ENCODE measurements around the gene WFIKKN1. TPM values are rescaled to one million over a fixed set of nuclear protein-coding genes. Genes with fewer than 3 reads are reported as not detected.
A peak's percentile ranks its signal among the peaks of the same experiment; 100 is the strongest.

Gene WFIKKN1
- polyA plus RNA-seq, 1 donor: 0.76 TPM

GRCh38 chr16:657487-657886 lies 26.7 kb downstream of the WFIKKN1 start:
- DNase-seq (ENCODE audit: low read depth): no peak

GRCh38 chr16:658679-659571 lies 28.1 kb downstream of the WFIKKN1 start:
- DNase-seq (ENCODE audit: low read depth): no peak

GRCh38 chr16:659618-660017 lies 28.8 kb downstream of the WFIKKN1 start:
- DNase-seq (ENCODE audit: low read depth): no peak

- DNase-seq (ENCODE audit: low read depth): no peak
Measured at GRCh38 chr16:660132-660458, 29.3 kb downstream of the WFIKKN1 start.

- DNase-seq (ENCODE audit: low read depth): peak; percentile 36
Measured at GRCh38 chr16:660459-661183, 29.8 kb downstream of the WFIKKN1 start.

GRCh38 chr16:661184-661821 lies 30.5 kb downstream of the WFIKKN1 start:
- no peak for DNase-seq (ENCODE audit: low read depth)

GRCh38 chr16:662095-662494 lies 31.3 kb downstream of the WFIKKN1 start:
- DNase-seq (ENCODE audit: low read depth): no peak

DNA sequence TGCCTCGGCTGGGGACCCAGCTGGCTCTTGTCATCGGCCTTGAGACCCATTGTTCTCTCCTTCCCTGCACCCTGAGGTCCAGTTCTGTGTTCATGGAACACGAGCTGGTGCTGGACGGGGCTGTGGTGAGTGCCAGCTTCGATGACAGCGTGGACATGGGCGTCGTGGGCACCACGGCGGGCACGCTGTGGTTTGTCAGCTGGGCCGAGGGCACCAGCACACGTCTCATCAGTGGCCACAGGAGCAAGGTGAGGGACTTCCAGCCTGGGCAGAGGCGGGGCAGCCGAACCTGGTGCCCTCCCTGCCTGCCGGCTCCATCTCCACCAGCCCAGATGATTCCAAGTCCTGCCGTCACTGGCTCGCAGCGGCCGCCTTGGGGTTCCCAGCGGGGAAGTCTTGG lies 31.8 kb downstream of the WFIKKN1 start:
- DNase-seq (ENCODE audit: low read depth): no peak

GRCh38 chr16:666572-666971 lies 35.8 kb downstream of the WFIKKN1 start:
- no peak for DNase-seq (ENCODE audit: low read depth)

DNA sequence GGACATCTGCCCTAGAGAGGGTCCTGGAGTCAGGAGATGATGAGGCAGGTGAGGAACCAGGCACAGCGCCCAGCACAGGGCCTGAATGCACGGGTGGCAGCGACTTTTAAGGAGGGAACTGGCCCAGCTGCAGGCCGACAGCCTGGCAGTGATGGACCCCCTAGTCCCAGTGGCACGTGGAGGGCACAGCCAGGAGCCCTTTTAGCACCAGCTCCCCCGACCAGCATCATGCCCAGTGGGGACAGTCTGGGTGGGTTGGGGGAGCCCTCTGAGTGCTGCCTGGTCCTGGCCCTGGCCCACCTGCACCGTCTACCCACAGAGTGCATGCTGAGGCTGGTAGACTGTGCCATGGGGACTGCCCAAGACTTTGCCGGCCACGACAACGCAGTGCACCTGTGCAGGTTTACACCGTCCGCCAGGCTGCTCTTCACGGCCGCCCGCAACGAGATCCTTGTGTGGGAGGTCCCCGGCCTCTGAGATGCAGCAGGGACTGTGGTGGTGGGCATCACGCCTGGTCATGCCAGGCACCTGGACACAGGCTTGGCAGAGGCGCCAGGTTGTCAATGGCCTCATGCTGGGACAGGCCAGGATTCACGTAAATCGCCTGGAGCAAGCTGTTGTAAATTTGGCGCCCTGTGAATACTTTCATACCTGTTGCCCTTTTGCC lies 36.5 kb downstream of the WFIKKN1 start:
- DNase-seq (ENCODE audit: low read depth): no peak

DNA sequence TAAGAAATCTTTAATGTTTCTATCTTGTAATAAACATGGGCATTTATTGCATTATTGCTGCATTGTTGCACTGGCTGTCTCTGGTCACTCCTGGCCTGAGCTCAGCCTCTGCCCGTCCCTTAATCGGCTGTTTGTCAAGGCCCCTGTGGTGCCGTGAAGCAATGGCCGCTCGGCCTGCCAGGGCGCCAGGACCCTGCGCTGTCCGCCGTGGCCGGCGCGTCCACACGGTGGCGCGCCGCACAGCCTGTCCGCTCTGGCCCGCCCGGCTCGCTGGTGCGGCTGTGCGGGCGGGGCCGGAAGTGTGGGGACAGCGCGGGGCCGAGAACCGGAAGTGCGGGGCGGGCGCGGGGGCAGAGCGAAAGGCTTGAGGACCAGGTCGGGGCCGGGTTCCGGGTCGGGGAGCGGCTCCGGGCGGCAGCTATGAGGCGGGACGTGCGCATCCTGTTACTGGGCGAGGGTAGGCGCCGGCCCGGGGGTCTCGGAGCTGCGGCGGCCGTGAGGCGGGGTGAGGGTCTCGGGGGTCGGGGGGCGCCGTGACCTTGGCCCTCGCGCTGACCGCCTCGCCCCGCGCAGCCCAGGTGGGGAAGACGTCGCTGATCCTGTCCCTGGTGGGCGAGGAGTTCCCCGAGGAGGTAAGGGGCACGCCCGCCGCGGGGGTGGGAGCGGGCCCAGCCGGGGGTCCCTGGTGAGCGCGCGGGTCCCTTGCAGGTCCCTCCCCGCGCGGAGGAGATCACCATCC lies 37.2 kb downstream of the WFIKKN1 start, which contains the start of gene RHOT2:
TSS of gene RHOT2 (plus strand) at position 353 of the 739 bp plus-strand sequence. CDS start at position 421, 68 bp downstream.
- DNase-seq (ENCODE audit: low read depth): peak; percentile 74

DNA sequence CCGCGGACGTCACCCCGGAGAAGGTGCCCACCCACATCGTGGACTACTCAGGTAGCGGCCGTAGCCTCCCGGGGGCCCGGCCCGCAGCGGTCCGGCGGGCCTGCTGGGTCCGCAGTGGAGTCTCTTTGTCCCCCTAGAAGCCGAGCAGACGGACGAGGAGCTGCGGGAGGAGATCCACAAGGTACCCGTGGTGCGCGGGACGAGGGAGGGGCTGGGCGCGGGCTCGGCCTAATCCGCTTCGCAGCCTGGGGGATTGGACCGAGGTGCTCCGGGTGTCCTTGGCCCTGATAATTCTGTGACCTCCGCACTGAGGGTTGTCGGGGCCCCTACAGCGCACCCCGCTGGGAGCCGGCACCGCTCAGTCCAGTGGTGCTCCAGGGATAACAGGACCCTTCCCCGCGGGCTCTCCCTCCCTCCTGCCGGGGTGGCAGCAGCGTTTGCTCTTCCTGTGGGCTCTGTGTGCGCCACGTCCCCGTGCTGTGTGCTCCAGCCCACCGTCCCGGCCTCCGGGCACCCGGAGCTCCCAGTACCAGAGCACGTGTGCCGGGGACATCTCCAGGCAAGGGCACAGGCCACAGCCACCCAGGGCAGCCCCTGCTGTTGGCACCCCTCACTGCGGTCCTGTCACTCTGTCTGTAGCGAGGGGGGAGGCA lies 37.9 kb downstream of the WFIKKN1 start:
- no peak for DNase-seq (ENCODE audit: low read depth)

DNA sequence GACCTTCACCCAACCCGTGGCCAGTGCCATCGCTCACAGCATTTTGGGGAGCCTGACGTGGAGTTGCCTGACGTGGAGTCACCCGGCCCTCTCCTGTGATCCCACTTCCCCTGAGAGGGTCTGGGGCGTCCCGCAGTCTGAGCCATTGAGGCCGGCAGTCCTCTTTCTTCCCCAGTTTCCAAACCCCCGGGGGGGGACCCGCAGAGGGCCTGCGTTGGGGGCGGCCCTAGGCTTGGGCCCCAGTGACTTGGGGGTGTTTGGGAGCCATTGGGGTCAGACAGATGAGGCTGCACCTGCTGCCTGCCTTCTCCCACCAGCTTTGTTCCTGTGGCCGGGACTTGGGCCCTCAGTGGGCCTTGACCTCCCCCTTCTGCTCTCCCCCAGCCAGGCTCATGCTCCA lies 38.9 kb downstream of the WFIKKN1 start:
- no peak for DNase-seq (ENCODE audit: low read depth)

DNA sequence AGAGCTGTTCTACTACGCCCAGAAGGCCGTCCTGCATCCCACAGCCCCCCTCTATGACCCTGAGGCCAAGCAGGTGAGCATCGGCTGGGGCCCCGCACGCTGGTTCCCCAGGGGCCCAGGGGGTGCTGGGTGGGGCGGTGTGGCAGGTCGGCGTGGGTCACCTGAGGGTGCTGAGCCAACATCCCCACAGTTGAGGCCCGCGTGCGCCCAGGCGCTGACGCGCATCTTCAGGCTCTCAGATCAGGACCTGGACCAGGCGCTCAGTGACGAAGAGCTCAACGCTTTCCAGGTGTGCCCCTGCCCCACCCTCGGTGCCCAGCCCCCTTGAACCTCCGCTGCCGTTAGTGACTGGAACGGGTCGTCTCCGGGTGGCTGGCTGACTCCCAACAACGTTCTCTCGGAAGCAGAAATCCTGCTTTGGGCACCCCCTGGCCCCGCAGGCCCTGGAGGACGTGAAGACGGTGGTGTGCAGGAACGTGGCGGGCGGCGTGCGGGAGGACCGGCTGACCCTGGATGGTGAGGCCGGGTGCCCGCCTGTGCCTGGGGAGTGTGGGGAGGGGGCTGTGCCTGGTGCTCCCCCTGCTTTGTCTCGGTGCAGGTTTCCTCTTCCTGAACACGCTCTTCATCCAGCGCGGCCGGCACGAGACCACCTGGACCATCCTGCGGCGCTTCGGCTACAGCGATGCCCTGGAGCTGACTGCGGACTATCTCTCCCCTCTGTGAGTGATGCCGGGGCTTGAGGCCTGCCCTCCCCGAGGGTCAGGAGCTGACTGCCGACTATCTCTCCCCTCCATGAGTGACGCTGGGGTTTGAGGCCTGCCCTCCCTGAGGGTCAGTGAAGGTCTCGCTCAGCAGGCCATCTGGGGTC lies 39.9 kb downstream of the WFIKKN1 start:
- DNase-seq (ENCODE audit: low read depth): no peak

GRCh38 chr16:671353-672131 lies 40.8 kb downstream of the WFIKKN1 start:
- DNase-seq (ENCODE audit: low read depth): no peak

DNA sequence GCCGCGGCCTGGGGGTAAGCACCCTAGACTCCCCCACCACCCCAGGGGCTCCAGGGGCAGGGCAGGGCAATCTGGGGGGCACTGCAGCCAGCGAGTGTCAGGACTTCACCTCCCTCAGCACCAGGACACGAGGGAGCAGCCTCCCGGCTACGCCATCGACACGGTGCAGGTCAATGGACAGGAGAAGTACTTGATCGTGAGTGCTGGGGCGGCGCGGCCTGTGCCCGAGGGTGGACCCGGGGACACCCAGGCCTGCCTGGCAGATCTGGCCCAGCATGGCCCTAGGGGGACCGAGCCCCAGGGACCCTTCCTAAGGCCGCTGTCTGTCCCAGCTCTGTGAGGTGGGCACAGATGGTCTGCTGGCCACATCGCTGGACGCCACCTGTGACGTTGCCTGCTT lies 41.6 kb downstream of the WFIKKN1 start:
- DNase-seq (ENCODE audit: low read depth): no peak

- DNase-seq (ENCODE audit: low read depth): no peak
Measured at GRCh38 chr16:672851-673250, 42.1 kb downstream of the WFIKKN1 start.

GRCh38 chr16:673399-673991 lies 42.7 kb downstream of the WFIKKN1 start:
- DNase-seq (ENCODE audit: low read depth): no peak

Data from forelimb muscle (tissue), 1 donor.